GM12873 (cell line): ENCODE results near the gene ZNF329.

Experiments used
- CTCF ChIP-seq: IDR thresholded peaks from 2 replicates; pipeline ENCODE4 v1.5.1; 2012; ENCODE audit warnings: low read depth, mild to moderate bottlenecking, moderate library complexity, low read length, control low read depth; ENCODE audit not compliant: insufficient read depth; ENCODE audit errors: missing control alignments

Gene ZNF329

GRCh38 chr19:58108546-58108817, 42.1 kb downstream of the ZNF329 start:
- no peak for TF ChIP-seq CTCF

GRCh38 chr19:58107778-58108545, 42.6 kb downstream of the ZNF329 start:
- TF ChIP-seq CTCF: no peak

GRCh38 chr19:58098682-58098998, 51.9 kb downstream of the ZNF329 start:
- no peak for TF ChIP-seq CTCF

GRCh38 chr19:58097781-58098681, 52.6 kb downstream of the ZNF329 start, which contains the start of gene ZSCAN18:
Gene ZSCAN18, minus strand, starts transcription at chr19:58098231. Its CDS starts 7,964 bp downstream, at chr19:58090267.
- TF ChIP-seq CTCF: no peak

- TF ChIP-seq CTCF: no peak
Observed at GRCh38 chr19:58097349-58097748, 53.2 kb downstream of the ZNF329 start.

GRCh38 chr19:58096884-58097283, 53.7 kb downstream of the ZNF329 start:
- no peak for TF ChIP-seq CTCF

- TF ChIP-seq CTCF: no peak
Observed at GRCh38 chr19:58095328-58095727, 55.3 kb downstream of the ZNF329 start.
